ENCODE data around the gene DPP10.

DPP10 gene

DNA sequence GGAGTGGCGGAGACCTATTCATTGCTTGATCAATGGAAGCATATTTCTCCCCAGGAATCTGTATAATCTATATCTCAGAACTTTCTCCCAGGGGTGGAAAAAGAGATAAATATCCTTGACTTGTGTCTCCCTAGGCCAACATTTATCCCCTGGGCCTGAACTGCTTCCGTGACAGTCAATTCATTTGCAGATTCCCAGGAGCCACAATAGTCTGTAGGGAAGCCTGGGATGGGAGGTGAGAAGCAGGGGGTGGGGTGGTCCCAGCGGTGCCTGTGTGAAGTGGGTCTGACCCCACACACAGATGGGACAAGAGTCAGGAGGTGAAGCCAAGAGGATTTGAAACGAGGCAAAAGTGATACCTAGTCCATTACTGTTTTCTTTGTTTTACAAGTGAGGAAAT, 166.8 kb downstream of the DPP10 start:
- DNase-seq (ENCODE audit: low read depth in 3 of 3), result no peak

DNA sequence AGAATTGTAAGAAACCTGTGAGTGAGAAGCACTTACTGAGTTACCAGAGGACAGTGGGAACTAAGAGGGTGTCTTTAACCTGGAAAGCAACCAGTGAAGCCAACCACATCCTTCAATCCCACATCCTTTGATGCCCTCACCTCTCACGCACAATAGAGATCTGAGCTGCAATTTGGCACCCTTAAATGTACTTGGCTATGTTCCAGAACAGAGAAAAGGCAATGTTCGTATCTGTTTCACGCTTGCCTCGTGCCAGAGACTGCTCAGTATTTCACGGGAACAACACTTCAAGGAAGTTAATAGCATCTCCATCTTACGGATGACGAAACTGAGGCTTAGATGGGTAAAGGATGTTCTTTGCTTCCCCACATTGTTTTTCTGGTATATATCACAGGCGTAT, 167.4 kb downstream of the DPP10 start:
- no peak for DNase-seq (ENCODE audit: low read depth in 3 of 3)

DNA sequence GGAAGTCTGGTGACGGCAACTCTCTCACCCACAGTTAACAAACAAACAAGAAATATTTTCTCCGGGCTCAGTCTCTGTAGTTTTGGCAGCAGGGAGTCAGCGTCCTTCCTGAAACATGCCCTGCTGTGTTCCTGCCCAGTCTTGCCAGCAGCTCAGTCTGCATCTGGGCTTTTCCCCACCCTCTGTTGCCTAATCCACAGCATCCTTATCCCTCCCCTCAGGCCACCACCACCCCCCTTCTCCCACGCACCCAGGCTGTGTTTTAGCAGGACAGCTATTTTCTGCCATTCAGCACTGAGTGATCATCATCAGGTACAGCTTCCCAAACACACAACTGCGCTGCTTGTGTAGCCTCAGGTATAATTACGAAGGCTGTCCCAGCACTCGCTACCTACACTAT, 168.2 kb downstream of the DPP10 start:
- no peak for DNase-seq (ENCODE audit: low read depth in 3 of 3)

DNA sequence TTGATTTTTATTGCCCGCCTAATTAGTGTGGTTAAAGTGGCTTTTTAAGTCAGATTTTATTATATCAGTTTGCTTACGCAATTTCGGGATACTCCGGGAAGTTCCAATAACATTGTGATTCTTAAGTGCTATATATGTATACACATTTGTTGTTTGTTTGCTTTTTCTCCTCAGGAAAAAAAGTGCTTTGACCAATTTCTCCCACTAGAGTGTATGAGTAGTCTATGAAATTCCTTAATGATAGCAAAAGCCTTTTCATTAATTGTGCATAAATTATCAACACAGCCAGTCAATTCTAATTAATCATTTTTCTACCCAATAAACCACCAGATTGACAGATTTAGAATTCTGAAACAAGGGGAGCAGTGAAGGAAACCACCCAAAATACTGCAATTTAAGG, 172.2 kb downstream of the DPP10 start:
- no peak for DNase-seq (ENCODE audit: low read depth in 3 of 3)

DNA sequence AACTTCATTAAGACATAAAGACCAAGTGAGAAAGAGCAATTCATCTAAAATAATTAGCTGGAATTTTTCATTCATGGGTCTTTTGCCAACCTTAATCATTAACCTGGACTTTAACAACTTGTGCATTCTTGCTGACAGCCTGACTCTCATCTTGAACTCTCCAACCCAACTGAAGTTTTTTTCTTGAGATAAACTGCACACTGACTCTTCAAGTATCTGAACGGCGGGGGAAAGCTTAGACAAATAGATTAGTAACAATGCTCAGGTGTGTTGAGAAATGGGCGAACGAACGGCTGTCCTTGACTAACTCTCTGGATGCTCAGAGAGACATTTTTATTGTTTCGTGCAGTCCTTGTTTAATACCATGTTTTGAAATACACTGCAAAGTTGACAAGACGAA, 186.0 kb downstream of the DPP10 start:
- no peak for DNase-seq (ENCODE audit: low read depth in 3 of 3)

DNA sequence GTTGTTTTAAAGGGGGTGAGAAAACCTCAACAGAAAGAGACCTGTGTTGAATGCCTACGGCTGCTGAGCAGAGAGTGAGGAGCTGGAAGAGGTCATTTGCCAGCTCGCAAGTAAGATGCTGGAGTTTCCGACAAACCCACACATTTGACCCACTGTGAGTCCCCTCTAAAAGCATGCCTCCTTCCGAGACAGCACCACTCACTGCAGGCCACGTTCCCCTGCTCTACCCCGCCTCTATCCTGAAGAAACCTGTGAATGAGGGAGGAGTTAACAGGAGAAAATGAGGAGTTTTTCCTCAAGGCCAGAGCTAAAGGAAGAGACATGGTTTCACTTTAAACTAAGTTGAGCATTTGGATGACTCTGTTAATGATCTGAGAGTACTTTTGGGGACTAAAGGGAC, 188.7 kb downstream of the DPP10 start:
- no peak for DNase-seq (ENCODE audit: low read depth in 3 of 3)

DNA sequence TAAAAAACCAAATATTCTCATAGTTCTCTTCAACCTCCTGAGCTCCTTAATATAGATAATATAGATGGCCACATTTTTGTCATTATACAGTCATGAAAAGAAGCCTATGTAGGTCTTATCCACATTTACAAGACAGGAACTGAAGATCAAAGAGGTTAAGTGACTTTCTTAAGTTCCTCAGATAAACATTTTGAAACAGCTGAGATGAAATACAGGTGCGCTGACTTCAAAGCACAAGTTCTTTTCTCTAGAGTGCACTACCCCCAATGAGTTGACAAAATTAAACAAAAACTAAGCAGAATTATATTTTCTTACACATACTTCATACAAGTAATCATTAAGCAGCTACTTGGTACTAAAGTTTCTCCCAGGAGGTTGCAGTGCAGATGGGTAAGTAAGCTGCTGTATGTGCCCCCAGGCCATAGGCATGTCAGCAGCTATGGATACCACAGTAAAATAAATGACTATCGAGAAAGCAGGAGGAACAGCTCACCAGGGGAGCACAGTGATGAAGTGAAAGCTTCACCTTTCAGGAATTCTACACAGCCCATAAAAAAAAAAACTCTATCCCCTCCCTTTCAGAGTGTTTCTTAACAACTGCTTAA, 199.8 kb downstream of the DPP10 start:
- DNase-seq (ENCODE audit: low read depth in 3 of 3), result no peak

DNA sequence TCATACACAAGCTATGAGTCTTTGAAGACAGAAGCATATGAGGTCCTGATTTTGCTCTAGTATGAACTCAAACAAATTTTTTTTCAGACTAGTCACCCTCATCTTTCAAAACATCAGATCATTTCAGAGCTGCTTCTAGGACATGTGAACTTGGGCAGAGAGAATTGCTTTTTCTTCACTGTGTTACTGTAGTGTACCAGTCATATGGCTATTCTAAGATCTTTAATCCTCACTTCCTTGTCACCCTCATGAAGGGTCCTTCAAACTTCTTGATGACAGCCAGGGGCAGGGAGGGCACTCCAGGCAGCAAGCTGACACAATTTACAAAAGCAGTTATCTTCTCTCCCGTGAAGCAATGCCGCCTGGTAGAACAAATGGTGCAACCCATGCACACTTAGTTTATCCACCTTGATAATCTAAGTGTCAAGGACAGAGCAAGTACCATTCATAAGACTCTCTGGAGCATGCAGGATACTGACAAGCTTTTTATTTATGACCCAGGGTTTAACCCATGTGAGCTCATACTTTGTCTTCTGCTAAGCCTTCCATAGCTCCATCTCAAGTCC, 200.6 kb downstream of the DPP10 start:
- DNase-seq (ENCODE audit: low read depth in 3 of 3), result no peak

DNA sequence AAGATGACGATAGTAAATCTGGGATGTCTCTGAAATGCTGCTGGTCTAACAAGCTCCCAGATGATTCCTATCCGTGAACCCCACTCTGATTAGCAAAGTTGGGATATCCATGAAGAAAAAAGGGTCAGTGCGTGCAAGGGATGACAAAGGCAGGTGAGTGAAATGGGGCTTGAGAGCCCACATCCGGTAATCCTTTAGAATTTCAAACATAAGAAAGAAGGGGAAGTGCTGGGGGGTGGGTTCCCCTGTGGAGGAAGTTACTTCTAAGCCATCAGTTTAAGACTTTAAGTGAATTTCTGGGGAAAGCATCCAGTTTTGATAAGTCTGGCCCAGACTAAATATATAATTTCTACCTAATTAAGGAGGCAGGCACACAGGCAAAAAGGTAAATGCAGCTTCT, 209.5 kb downstream of the DPP10 start:
- no peak for DNase-seq (ENCODE audit: low read depth in 3 of 3)

DNA sequence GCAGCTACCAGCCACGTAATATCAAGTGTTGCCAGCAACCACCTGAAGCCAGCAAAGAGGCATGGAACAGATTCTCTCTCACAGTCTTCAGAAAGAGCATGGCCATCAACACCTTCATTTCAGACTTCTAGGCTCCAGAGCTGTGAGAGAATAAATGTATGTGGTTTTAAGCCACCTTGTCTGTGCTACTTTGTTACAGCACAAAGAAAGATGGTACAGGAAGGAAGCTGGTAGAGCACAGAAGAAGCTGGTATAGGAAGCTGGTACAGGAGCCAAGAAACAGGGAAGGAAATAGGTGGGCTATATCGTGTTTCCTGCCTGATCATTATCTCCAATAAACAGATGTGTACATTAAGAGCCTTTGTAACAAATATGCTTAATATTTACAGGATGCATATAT, 217.4 kb downstream of the DPP10 start:
- no peak for DNase-seq (ENCODE audit: low read depth in 3 of 3)

DNA sequence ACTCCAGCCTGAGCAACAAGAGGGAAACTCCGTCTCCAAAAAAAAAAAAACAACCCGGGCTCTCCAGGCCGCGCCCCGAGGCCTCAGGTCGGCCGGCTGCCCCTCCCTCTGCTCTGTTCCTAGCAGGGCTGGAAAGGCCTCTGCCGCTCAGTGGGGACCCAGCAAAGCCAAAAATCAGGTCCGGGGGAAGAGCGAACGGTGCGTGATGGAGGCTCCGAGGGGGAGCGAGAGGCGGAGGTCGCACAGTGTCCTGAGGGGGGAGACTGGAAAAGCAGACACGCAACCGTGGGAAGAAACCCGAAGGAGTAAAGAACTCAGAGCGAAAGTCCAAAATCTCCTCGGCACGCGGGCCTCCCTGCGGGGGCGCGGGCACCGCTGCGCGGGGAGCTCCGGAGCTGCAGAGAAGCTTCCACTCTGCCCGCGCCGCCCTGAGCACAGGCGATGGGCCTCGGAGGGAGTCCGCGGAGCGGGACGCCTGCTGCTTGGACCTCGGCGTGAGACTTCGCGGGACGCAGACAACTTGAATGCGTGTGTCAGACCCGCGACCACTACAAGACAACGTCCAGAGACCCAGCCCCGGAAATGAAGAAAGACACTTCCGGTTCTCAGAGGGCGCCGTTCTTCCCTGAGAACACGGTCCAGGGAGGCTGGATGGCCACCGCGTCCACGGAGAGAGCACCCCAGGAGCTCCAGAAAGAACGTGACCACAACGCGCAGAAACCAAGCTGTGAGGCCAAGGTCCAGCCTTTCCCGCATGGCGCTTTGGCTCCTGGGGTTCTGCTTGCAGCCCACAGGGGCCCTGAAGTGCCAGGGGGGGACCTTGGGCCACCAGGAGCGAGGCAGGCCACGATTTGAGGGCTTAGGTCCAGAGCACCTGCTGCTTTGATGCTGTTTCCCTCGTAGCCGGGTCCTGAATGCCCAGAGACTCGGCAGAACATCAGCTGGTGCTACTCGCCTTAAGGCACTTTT, 219.8 kb downstream of the DPP10 start:
- DNase-seq (ENCODE audit: low read depth in 3 of 3), result no peak

DNA sequence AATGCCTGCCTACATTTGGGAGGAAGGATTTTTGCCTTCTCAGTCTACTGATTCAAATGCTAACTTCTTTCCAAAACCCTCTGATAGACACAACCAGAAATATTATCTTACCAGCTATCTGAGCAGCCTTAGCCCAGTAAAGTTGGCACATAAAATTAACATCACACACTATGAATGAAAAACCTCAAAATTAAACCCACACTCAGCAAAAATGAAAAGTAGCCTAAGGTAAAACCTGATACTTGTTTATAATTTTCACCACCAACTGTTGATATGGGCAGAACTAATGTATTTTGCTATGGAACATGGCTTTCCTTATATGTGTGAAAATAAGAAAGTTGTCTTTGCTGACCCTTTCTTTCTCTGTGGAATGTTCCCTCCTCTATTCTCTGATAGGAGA, 226.0 kb downstream of the DPP10 start:
- DNase-seq (ENCODE audit: low read depth in 3 of 3), result no peak

DNA sequence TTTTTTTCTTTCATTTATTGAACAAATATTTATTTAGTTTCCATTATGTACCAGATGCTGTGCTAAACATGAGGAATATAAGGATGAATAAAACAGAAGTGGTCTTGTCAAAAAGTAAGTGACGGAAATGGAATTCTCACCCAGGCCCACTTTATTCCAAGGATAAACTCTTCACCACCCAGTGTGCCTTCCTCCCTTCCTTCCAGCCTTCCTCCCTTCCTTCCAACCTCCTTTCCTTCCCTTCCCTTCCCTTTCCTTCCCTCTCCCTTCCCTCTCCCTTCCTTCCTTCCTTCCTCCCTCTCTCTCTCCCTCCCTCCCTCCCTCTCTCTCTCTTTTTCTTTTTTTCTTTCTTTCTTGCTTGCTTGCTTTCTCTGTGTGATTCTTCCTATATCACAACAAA, 240.8 kb downstream of the DPP10 start:
- no peak for DNase-seq (ENCODE audit: low read depth in 3 of 3)

DNA sequence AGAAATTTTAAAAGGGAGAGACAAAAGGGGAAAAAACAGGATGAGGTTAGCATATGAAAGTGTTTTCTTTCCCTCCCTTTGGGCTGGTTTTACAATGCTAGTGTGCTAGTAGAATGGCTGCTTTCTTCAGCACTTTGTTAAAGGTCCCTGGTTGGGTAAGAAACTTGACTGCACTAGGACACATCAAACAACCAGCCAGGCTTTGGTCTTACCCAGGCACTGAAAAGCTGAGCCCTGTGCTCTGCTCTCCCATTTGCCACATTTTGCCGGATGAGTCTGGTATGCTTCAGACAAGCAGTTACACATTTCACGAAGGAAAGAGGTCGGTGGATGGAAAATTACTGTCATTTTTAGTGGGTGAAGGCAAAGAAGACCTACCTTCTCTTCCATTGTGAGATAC, 242.0 kb downstream of the DPP10 start:
- no peak for DNase-seq (ENCODE audit: low read depth in 3 of 3)

DNA sequence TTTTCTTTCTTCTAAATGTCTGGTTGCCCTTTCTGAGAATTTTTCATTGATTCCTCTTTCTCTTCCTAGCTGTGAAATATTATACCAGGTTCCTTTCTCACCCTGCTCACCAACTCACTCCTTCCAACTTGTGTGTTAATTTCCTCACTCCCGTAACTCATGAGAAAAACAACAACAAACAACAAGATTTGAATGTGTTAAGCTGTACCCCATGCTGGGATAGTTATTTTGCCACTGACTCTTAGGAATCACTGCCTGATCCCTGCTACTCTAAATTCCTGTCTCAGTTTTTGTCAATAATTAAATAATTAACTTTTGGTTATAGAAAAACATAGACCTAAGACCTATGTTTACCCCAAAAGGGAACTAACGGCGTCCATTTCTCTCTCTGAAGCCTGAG, 242.7 kb downstream of the DPP10 start:
- DNase-seq (ENCODE audit: low read depth in 3 of 3), result no peak

DNA sequence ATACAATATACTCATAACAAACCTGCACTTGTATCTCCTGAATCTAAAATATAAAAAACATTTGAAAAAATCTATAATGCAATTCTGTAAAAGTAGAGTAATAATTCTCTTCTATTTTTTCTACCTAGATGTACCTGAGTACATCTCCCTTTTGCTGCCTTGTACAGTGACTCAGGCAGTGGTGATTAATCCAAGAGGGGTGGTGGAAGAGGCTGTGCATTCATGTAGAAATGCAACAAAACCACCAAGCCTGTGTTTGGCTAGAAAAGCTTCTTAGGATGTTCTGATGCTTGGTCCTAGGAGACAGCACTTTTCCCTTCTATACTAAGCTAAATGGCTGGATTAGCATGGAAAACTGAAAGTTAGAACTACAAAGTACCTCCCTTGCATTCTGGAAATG, 245.8 kb downstream of the DPP10 start:
- DNase-seq (ENCODE audit: low read depth in 3 of 3), result no peak

DNA sequence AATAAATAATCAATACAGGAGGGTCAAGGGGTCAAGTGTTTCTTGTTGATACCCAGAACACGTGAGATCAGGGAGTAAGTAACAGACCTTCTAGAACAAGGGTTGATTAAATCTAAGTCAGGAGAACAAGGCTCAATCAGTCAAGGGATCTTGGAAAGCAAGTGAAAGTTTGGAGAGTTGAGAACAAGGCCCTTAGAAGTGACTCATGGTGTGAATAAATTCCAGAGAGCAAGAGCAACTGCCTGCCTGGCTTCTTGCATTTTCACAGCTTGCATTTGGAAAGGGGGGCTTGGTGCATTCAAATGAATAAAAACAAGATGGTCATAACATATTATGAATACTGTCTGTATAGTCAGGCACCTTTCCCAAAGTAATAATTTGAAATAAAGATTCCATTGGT, 256.1 kb downstream of the DPP10 start:
- no peak for DNase-seq (ENCODE audit: low read depth in 3 of 3)

DNA sequence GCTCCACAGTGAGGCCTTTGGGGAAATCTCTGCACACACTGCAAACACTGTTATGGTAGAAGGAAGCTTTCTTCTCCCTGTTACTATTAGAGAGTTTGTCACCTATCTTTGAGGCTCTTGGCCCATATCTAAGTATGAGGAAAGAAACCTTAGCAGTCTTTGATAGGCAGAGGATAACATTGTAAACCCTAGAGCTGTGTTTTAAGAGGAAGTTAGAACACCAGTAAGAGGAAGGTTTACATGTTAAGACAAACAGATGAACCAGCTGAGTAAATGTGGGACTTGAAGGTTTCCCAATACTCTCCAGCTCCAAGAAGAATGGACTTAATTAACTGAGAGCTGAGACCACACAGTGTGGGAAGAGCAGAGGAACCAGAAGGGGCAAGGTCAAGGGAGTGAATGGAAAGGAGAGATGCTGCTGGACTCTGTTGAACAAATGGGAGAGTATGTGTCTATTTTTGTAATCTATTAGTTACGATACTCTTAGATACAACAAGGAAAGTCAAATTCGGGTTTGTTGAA, 257.0 kb downstream of the DPP10 start:
- no peak for DNase-seq (ENCODE audit: low read depth in 3 of 3)

DNA sequence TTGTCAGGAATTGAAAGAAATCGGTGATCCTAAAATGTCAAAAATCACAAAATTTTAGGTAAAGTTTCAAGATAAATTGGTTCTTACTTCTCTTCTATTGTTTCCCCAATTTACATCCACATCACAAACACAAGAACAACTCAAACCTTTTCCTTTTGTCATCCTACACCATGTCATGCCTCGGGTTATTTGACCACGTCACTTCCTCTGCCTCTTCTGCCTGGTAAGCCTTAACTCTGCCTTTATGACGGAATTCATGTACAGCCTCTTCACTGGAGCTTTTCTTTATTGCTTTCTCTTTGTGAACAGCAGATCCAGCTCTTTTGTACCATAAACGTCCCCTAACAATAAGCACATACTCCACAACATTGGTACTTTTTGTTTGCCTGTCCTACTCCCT, 258.0 kb downstream of the DPP10 start:
- DNase-seq (ENCODE audit: low read depth in 3 of 3), result no peak

DNA sequence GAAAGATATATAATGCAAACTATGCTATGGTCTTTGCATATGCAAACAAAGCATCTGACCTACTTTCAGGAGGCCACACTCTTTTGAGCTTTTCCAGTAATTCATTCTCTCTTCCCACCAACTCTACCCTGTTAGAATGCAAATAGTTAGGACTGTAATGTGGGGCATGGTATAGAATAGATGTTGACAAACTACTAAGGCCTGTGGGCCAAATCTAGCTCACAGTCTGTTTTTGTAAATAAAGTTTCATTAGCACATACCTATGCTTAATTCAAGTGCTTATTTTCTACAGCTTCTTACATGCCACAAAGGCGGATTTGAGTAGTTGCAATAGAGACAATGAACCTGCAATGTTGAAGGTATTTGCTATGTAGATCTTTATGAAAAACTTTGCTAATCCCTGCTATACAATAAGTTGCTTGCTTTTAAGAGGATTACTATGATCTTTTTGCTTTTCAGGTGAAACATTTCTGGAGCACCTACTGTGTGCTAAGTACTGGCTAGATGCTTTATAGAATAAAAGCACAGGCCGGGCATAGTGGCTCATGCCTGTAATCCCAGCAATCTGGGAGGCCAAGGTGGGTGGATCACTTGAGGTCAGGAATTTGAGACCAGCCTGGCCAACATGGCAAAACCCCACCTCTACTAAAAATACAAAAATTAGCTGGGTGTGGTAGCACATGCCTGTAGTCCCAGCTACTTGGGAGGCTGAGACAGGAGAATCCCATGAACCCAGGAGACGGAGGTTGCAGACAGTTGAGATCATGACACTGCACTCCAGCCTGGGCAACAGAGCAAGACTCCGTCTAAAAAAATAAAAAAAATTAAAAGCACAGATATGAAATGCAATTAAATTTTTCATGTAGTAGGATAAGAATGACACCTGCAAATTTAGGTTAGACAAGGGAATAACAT, 267.8 kb downstream of the DPP10 start:
- no peak for DNase-seq (ENCODE audit: low read depth in 3 of 3)

DNA sequence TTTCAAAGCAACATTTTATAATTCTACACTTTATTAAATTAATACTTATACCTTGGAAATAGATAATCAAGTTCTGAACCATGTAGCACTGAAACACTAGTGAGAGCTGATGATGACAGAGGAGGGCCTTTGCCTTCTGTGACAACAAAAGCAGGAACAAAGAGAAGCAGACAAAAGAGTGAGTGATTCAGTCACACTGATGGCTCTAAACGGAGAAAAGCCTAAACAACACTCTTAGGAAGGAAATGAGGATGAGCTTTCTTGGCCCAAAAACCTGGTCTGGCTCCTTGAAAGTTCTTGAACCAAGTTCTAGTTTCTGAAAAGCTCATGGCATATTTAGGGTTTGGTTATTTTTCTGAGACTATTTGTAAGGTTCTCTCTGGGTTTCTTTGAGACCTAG, 271.9 kb downstream of the DPP10 start:
- DNase-seq (ENCODE audit: low read depth in 3 of 3), result no peak

DNA sequence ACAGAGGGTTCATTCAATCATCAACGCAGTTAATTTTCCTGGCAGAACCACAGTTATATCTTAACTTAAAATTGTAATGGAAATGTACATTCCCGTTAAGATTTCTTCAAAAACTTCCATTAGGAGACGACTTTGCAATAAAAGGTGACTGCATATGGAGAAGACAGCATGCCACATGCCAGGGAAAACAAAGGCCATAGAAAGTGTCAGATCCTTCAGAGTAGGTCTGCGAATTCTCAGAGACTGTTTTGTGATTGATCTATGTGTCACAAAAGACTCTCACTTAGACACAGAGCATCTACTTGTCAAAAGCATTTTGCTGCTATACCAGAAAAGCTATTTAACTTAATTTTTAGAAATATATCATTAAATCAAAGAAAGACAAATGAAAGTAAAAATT, 274.6 kb downstream of the DPP10 start:
- DNase-seq (ENCODE audit: low read depth in 3 of 3), result no peak
